Dendritic cell treated with granulocyte-macrophage colony-stimulating factor and Interleukin-4, amounts not matched to agents 40 ng/mL and 50 ng/mL, for 4 days (primary cell): Measurements from ENCODE around the gene PROSER3.

Experiments used
- H3K27ac Mint-ChIP-seq: one replicate; pipeline ENCODE4 v1.8.0; 2022; ENCODE audit warnings: mild to moderate bottlenecking, mixed read lengths
- H3K27me3 Mint-ChIP-seq: one replicate; pipeline ENCODE4 v1.8.0; 2022; ENCODE audit warnings: mild to moderate bottlenecking, mixed read lengths
- H3K36me3 Mint-ChIP-seq: one replicate; pipeline ENCODE4 v1.8.0; 2022; ENCODE audit warnings: low read depth, mixed read lengths
- H3K4me1 Mint-ChIP-seq: one replicate; pipeline ENCODE4 v1.8.0; 2022; ENCODE audit warnings: low read depth, mixed read lengths
- H3K4me3 Mint-ChIP-seq: one replicate; pipeline ENCODE4 v1.8.0; 2022; ENCODE audit warnings: mild to moderate bottlenecking, moderate library complexity, mixed read lengths
- H3K9me3 Mint-ChIP-seq: one replicate; pipeline ENCODE4 v1.8.0; 2022; ENCODE audit warnings: mixed read lengths
- intact Hi-C: fragments of 100-400 bp; cut with micrococcal nuclease; formaldehyde crosslinking; loops from one replicate; pipeline ENCODE4 v1.15.0; 2022

Gene PROSER3

GRCh38 chr19:35727956-35728706, 29.8 kb upstream of the PROSER3 start:
- Mint-ChIP-seq H3K9me3 (no peaks in the 10 kb centered on the region), H3K4me1 (no peaks in the 10 kb centered on the region), H3K27me3 (no peaks in the 10 kb centered on the region), H3K27ac (no peak overlapping the region), H3K36me3 (peaks cover 100% of the 10 kb centered on the region), H3K4me3 (no peak overlapping the region)
- intact Hi-C loops: no loop called here

- Mint-ChIP-seq H3K4me3 (no peak overlapping the region), H3K27me3 (no peaks in the 10 kb centered on the region), H3K36me3 (peaks cover 100% of the 10 kb centered on the region), H3K27ac (no peak overlapping the region), H3K4me1 (no peaks in the 10 kb centered on the region), H3K9me3 (no peaks in the 10 kb centered on the region)
- intact Hi-C loops: no loop called here
These were observed 29.0 kb upstream of the PROSER3 start for GRCh38 chr19:35729021-35729420.

- Mint-ChIP-seq H3K27ac (no peak overlapping the region), H3K9me3 (no peaks in the 10 kb centered on the region), H3K4me3 (no peak overlapping the region), H3K36me3 (peaks cover 100% of the 10 kb centered on the region), H3K4me1 (peaks cover 6% of the 10 kb centered on the region), H3K27me3 (no peaks in the 10 kb centered on the region)
- intact Hi-C loops: no loop called here
These were observed 28.2 kb upstream of the PROSER3 start for GRCh38 chr19:35729763-35730162.

GRCh38 chr19:35730326-35730725, 27.6 kb upstream of the PROSER3 start:
- H3K27ac Mint-ChIP-seq: no peak overlapping the region
- H3K36me3 Mint-ChIP-seq: peaks cover 100% of the 10 kb centered on the region
- no peaks in the 10 kb centered on the region for H3K9me3 Mint-ChIP-seq
- peaks cover 6% of the 10 kb centered on the region for H3K4me1 Mint-ChIP-seq
- H3K4me3 Mint-ChIP-seq: no peak overlapping the region
- intact Hi-C loops: no loop called here
- H3K27me3 Mint-ChIP-seq: no peaks in the 10 kb centered on the region

DNA sequence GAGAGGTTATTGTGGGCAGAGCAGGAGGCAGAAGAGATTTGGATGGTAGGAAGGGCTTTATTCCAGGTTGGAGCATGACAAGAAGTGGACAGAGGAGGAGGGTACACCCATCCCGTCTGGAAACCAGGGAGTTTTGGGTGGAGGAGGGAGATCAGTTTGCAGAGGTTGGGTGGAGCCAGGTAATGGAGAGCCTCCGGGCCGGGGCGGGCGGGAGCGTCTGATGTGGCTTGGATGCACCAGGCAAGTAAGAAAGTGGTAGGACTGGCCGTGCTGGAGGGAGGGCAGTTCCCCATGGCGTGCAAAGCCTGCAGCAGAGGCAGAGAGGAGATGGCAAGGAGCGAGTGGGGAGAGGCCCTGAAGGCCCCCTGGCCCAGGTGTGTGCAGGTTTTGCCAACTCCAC, 26.6 kb upstream of the PROSER3 start:
- Mint-ChIP-seq H3K27me3 (no peaks in the 10 kb centered on the region), H3K27ac (peak overlapping the region; percentile 7), H3K36me3 (peaks cover 100% of the 10 kb centered on the region), H3K9me3 (no peaks in the 10 kb centered on the region), H3K4me3 (no peak overlapping the region), H3K4me1 (peaks cover 6% of the 10 kb centered on the region)
- intact Hi-C loops: no loop called here

- no peak overlapping the region for H3K4me3 Mint-ChIP-seq
- intact Hi-C loops: no loop called here
- H3K4me1 Mint-ChIP-seq: peaks cover 11% of the 10 kb centered on the region
- H3K27me3 Mint-ChIP-seq: no peaks in the 10 kb centered on the region
- H3K27ac Mint-ChIP-seq: no peak overlapping the region
- H3K36me3 Mint-ChIP-seq: peaks cover 100% of the 10 kb centered on the region
- no peaks in the 10 kb centered on the region for H3K9me3 Mint-ChIP-seq
These were observed 26.1 kb upstream of the PROSER3 start for GRCh38 chr19:35731779-35732405.

DNA sequence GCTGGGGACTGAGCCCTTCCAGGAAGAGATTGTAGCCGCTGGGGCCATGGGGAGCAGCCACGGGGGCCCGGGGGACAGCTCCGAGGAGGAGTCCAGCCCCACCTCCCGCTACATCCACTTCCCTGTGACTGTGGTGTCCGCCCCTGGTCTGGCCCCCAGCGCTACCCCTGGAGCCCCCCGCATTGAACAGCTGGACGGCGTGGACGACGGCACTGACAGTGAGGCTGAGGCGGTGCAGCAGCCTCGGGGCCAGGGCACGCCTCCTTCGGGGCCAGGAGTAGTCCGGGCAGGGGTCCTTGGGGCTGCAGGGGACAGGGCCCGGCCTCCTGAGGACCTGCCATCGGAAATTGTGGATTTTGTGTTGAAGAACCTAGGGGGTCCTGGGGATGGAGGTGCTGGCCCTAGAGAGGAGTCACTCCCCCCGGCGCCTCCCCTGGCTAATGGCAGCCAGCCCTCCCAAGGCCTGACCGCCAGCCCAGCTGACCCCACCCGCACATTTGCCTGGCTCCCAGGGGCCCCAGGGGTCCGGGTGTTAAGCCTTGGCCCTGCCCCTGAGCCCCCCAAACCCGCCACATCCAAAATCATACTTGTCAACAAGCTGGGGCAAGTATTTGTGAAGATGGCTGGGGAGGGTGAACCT, 25.3 kb upstream of the PROSER3 start:
- peaks cover 15% of the 10 kb centered on the region for H3K4me1 Mint-ChIP-seq
- intact Hi-C loops: no loop called here
- H3K36me3 Mint-ChIP-seq: peaks cover 100% of the 10 kb centered on the region
- no peak overlapping the region for H3K27ac Mint-ChIP-seq
- no peaks in the 10 kb centered on the region for H3K9me3 Mint-ChIP-seq
- H3K4me3 Mint-ChIP-seq: no peak overlapping the region
- no peaks in the 10 kb centered on the region for H3K27me3 Mint-ChIP-seq

DNA sequence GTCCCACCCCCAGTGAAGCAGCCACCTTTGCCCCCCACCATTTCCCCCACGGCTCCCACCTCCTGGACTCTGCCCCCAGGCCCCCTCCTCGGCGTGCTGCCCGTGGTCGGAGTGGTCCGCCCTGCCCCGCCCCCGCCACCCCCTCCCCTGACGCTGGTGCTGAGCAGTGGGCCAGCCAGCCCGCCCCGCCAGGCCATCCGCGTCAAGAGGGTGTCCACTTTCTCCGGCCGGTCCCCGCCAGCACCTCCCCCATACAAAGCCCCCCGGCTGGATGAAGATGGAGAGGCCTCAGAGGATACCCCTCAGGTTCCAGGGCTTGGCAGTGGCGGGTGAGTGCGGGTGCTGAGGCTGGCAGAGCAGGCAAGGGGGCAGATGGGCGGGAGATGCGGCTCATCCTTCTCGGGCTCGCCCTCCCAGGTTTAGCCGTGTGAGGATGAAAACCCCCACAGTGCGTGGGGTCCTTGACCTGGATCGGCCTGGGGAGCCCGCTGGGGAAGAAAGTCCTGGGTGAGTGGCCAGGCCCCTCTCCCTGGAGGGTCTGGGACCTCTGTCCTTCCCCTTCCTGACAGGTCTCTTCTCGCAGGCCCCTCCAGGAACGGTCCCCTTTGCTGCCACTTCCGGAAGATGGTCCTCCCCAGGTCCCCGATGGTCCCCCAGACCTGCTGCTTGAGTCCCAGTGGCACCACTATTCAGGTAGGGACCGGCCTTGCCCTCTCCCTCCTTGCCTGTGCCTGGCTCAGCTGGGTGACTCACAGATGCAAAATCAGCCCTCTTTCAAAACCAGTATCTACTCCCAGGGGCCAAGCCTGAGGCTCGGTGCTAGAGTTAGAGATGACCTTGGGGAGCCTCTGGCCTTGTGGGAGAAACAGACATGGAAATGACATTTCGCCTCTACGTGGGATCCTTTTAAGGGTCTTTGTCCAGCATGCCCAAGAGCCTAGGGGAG, 24.5 kb upstream of the PROSER3 start:
- intact Hi-C loops: no loop called here

GRCh38 chr19:35734273-35734672, 23.7 kb upstream of the PROSER3 start:
- Mint-ChIP-seq H3K27ac (no peak overlapping the region), H3K36me3 (peaks cover 100% of the 10 kb centered on the region), H3K4me1 (peaks cover 24% of the 10 kb centered on the region), H3K27me3 (no peaks in the 10 kb centered on the region), H3K9me3 (no peaks in the 10 kb centered on the region), H3K4me3 (no peak overlapping the region)
- intact Hi-C loops: no loop called here

More for the DNA sequence above, 24.5 kb upstream of the PROSER3 start:
- H3K27me3 Mint-ChIP-seq: no peaks in the 10 kb centered on the region
- peaks cover 100% of the 10 kb centered on the region for H3K36me3 Mint-ChIP-seq
- peaks cover 18% of the 10 kb centered on the region for H3K4me1 Mint-ChIP-seq
- H3K27ac Mint-ChIP-seq: no peak overlapping the region
- no peaks in the 10 kb centered on the region for H3K9me3 Mint-ChIP-seq
- no peak overlapping the region for H3K4me3 Mint-ChIP-seq

DNA sequence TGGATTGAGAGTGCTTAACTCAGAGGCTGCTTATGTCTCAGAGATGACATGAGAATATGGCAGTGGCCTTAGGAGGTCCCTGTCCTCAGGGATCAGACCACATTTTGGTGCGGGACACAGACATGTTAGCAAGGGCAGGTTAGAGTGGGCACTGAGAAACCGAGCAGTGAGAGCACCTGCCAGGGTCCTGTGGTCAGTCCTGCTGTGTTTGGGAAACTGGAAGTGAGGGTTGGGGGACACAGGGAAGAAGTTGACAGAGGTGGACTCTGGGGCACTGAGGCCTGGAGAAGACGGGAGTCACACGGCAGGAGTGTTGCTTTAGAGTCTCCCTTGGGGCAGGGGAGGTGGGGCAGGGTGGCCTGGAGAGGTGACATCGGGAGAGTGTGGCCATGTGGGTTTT, 23.1 kb upstream of the PROSER3 start:
- H3K4me3 Mint-ChIP-seq: no peak overlapping the region
- H3K36me3 Mint-ChIP-seq: peaks cover 100% of the 10 kb centered on the region
- H3K27ac Mint-ChIP-seq: no peak overlapping the region
- no peaks in the 10 kb centered on the region for H3K9me3 Mint-ChIP-seq
- no peaks in the 10 kb centered on the region for H3K27me3 Mint-ChIP-seq
- intact Hi-C loops: no loop called here
- peaks cover 30% of the 10 kb centered on the region for H3K4me1 Mint-ChIP-seq

GRCh38 chr19:35736913-35737886, 20.8 kb upstream of the PROSER3 start:
- Mint-ChIP-seq H3K27ac (no peak overlapping the region), H3K27me3 (no peaks in the 10 kb centered on the region), H3K4me1 (peaks cover 43% of the 10 kb centered on the region), H3K9me3 (no peaks in the 10 kb centered on the region), H3K4me3 (no peak overlapping the region), H3K36me3 (peaks cover 95% of the 10 kb centered on the region)
- intact Hi-C loops: no loop called here

DNA sequence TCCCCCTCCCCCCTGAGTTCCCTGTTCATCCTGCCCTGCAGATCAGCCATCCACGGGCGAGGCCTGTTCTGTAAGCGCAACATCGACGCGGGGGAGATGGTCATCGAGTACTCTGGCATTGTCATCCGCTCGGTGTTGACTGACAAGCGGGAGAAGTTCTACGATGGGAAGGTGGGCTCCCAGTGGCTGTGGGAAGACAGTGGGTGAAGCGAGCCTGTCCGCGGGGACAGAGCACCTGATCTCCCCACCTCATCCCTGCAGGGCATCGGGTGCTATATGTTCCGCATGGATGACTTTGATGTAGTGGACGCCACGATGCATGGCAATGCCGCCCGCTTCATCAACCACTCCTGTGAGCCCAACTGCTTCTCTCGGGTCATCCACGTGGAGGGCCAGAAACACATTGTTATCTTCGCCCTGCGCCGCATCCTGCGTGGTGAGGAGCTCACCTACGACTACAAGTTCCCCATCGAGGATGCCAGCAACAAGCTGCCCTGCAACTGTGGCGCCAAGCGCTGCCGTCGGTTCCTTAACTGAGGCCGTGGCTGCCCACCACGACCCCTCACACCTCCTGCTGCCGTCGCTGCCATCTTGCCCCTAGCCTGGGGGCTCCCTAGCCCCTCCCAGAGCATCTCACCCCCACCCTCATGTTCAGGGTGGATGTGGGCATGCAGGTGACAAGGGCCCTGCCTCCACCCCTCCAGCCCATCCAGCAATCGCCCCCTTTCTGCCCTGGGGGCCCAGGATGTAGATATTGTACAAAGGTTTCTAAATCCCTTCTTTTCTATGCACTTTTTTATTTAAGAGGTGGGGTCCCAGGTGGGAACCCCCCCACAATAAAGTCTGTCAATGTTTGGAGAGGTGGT, 19.7 kb upstream of the PROSER3 start:
- H3K4me1 Mint-ChIP-seq: peaks cover 51% of the 10 kb centered on the region
- no peaks in the 10 kb centered on the region for H3K27me3 Mint-ChIP-seq
- H3K4me3 Mint-ChIP-seq: no peak overlapping the region
- intact Hi-C loops: no loop called here
- H3K27ac Mint-ChIP-seq: no peak overlapping the region
- H3K9me3 Mint-ChIP-seq: no peaks in the 10 kb centered on the region
- peaks cover 94% of the 10 kb centered on the region for H3K36me3 Mint-ChIP-seq
